Measurements from ENCODE around the gene TMEM116. TPM values are rescaled to one million over a fixed set of nuclear protein-coding genes. Genes with fewer than 3 reads are reported as not detected.

The TMEM116 gene
- total RNA-seq, 1 donor from 2014 or later: 11.0 TPM

DNA sequence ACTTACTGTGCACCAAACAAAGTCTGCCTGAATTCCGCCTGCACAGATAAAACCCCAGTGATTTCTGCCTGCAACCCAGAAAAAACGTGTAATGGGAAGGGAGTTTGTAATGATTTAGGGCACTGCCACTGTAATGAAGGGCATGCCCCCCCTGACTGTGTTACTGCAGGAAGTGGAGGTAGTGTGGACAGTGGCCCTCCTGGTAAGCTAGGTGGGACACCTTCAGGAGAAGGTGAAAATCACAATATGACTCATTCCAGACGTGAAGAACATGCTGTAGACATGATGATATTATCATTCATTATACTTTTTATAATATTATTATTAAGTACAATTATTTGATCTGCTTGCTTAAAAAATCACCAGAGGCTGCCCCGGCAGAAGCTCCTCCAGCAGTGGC lies 111.8 kb downstream of the TMEM116 start:
- no peak overlapping the region for H3K27ac Mint-ChIP-seq

GRCh38 chr12:111894556-111894955 lies 118.4 kb downstream of the TMEM116 start:
- intact Hi-C loops (cut with micrococcal nuclease): no loop called here
- DNase-seq (ENCODE audit: low spot score): no peak
- Mint-ChIP-seq H3K9me3 (no peaks in the 10 kb centered on the region), H3K27ac (no peak overlapping the region), H3K36me3 (ENCODE audit: low read depth) (peaks cover 42% of the 10 kb centered on the region), H3K4me1 (ENCODE audit: low read depth) (no peaks in the 10 kb centered on the region), H3K4me3 (no peak overlapping the region), H3K27me3 (ENCODE audit: insufficient read depth) (no peaks in the 10 kb centered on the region)

More for the DNA sequence above, 111.8 kb downstream of the TMEM116 start:
- Mint-ChIP-seq H3K4me3 (no peak overlapping the region), H3K27me3 (ENCODE audit: insufficient read depth) (no peaks in the 10 kb centered on the region), H3K36me3 (ENCODE audit: low read depth) (peaks cover 36% of the 10 kb centered on the region), H3K4me1 (ENCODE audit: low read depth) (no peaks in the 10 kb centered on the region), H3K9me3 (peaks cover 4% of the 10 kb centered on the region)
- no peak for DNase-seq (ENCODE audit: low spot score)
- intact Hi-C loops (cut with micrococcal nuclease): no loop called here

DNA sequence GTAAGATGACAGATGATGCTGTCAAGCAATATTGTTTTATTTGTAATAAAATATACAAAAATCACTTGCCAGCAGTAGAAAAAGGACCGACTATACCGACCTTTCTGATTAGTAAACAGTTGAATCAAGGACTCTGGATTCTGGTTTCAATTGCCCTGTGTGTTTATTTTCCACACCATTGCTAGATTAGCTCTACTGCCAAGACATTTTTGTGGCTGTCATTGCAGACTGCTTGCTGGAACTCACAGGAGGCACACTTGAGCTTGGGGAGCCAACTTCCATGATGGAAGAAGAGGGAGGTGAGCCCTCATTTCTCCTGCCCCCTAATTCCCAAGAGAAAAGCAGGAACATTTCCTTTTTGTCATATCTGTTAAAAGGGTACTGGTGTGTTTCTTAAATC lies 119.7 kb downstream of the TMEM116 start:
- Mint-ChIP-seq H3K4me3 (no peak overlapping the region), H3K4me1 (ENCODE audit: low read depth) (no peaks in the 10 kb centered on the region), H3K36me3 (ENCODE audit: low read depth) (peaks cover 43% of the 10 kb centered on the region), H3K27ac (no peak overlapping the region), H3K9me3 (no peaks in the 10 kb centered on the region), H3K27me3 (ENCODE audit: insufficient read depth) (no peaks in the 10 kb centered on the region)
- DNase-seq (ENCODE audit: low spot score): no peak
- intact Hi-C loops (cut with micrococcal nuclease): no loop called here

DNA sequence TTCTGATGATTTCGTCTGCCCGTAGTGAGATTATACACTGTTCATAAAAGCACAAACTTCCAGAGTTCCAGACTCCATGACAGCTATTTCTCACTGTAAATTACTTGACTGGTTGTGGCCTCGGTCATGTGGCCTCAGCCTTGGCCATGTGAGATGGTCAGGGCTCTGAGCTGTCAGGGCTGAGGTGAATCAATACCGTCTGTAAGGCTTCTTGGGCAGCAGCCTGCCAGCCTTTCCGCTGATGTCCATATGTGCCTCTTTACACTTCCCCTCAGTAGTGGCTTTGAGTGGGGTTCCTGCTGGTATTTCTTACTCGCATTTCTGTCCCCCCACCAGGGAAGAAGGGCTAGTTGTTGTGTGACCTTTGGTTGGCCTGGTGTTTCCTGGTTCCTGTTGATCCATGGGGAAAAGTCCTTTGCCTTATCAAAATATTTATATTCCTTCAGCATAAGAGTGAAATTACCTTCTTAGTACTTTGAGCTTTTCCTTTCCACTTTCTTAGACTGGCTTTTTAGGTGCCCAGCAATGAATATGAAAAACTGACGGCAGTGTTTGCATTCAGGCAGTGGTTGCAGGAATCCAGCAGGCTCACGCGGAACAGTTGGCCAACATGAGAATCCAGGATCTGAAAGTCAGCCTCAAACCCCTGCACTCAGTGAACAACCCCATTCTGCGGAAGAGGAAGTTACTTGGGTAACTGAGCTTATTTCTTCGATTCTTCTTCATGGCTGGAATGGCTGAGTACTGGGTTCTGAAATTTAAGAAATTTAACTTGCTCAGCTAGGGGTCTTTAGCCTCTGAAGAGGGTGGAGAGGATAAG lies 124.8 kb downstream of the TMEM116 start:
- Mint-ChIP-seq H3K27me3 (ENCODE audit: insufficient read depth) (no peaks in the 10 kb centered on the region), H3K4me3 (no peak overlapping the region), H3K9me3 (no peaks in the 10 kb centered on the region), H3K27ac (no peak overlapping the region), H3K4me1 (ENCODE audit: low read depth) (no peaks in the 10 kb centered on the region), H3K36me3 (ENCODE audit: low read depth) (peaks cover 60% of the 10 kb centered on the region)
- intact Hi-C loops (cut with micrococcal nuclease): no loop called here
- no peak for DNase-seq (ENCODE audit: low spot score)

DNA sequence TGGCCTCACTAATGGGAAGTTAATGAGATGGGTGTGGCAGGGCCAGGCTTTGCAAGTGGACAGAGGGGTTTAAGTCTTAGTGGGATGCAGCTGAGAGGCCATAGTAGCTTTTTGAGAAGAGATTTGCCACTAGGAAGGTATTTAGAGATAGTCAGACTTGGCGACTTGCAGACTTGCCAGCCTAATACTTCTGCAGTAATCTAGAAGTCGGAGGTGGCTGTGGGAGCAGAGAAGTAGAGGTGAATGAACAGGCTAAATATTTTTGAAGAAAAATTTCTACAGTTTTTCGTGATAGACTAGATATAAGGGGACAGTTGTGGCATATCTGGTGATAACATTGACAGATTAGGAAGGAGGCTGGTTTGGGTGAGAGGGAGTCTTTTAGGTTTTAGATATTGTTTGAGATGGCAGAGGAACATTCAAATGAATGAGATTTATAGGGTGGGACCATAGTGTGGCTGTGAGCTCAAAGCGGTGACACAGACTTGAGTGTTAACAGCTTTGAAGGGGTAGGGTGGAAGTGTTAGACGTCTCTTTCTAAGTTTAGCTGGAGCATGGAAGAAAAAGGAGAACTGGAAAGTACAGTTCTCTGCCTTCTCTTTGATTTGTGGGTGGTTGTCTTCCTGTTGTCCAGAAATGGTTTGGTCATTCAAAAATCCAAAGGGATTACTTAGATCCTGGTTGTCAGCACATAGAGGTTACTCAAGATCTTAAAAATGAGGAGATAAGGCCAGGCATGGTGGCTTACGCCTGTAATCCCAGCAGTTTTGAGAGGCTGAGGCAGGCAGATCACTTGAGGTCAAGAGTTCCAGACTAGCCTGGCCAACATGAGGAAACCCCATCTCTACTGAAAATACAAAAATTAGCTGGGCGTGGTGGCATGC lies 126.1 kb downstream of the TMEM116 start:
- intact Hi-C loops (cut with micrococcal nuclease): no loop called here
- Mint-ChIP-seq H3K36me3 (ENCODE audit: low read depth) (peaks cover 56% of the 10 kb centered on the region), H3K27me3 (ENCODE audit: insufficient read depth) (no peaks in the 10 kb centered on the region), H3K4me3 (no peak overlapping the region), H3K4me1 (ENCODE audit: low read depth) (no peaks in the 10 kb centered on the region), H3K27ac (no peak overlapping the region), H3K9me3 (no peaks in the 10 kb centered on the region)
- DNase-seq (ENCODE audit: low spot score): no peak

DNA sequence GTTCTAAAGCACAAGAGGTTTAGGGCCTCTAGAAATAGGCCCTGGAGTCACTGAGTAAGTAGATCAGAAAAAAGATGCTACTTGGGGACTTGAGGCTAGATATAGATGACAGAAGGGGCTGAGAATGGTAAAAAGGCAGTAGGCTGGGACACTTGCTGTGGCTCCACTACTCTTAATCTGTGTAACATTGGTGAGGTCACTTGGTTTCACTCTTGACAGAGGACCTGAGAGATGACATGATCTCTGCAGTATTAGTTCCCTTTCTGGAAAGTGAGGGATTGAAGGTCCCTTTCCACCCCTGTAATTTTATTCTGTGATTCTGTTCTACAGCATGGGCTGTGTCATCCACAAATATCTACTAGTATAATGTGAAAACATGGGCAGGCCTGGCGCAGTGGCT lies 131.2 kb downstream of the TMEM116 start:
- Mint-ChIP-seq H3K36me3 (ENCODE audit: low read depth) (peaks cover 55% of the 10 kb centered on the region), H3K27me3 (ENCODE audit: insufficient read depth) (no peaks in the 10 kb centered on the region), H3K9me3 (no peaks in the 10 kb centered on the region), H3K4me1 (ENCODE audit: low read depth) (peaks cover 4% of the 10 kb centered on the region), H3K4me3 (no peak overlapping the region), H3K27ac (no peak overlapping the region)
- DNase-seq (ENCODE audit: low spot score): no peak
- intact Hi-C loops (cut with micrococcal nuclease): no loop called here

Other genes starting within 250 kb of the TMEM116 start
- 0.15 and 0.44 TPM in 2 replicates for gene ALDH2, start 246.2 kb downstream of the TMEM116 start, total RNA-seq
- gene MAPKAPK5, start 170.9 kb downstream of the TMEM116 start, total RNA-seq: 82.1 and 86.5 TPM in 2 replicates
- gene ERP29, start 261 bp upstream of the TMEM116 start, total RNA-seq: 60.9 and 62.5 TPM in 2 replicates
- 52.2 and 58.1 TPM in 2 replicates for gene NAA25, start 95.6 kb upstream of the TMEM116 start, total RNA-seq
- gene TRAFD1, start 112.4 kb upstream of the TMEM116 start, total RNA-seq: 46.5 and 46.7 TPM in 2 replicates